Adipocyte (in vitro differentiated cells): ENCODE results near the gene IGSF21.
A peak's percentile ranks its signal among the peaks of the same experiment; 100 is the strongest.

Source experiments
- DNase-seq: peaks from one replicate; pipeline ENCODE4 v3.0.0-alpha.2; 2015; ENCODE audit warnings: low read depth
- H3K27me3 ChIP-seq: replicated peaks from 2 replicates; pipeline ENCODE4 v1.7.0; 2013; ENCODE audit warnings: mild to moderate bottlenecking, low read length, moderate library complexity; ENCODE audit not compliant: control insufficient read depth, insufficient read depth
- H3K36me3 ChIP-seq: 2 replicates; pipeline ENCODE4 v1.7.0; 2013; ENCODE audit warnings: low read length, mild to moderate bottlenecking, moderate library complexity; ENCODE audit not compliant: control insufficient read depth, insufficient read depth, severe bottlenecking
- H3K4me1 ChIP-seq: 2 replicates; pipeline ENCODE4 v1.7.0; 2013; ENCODE audit warnings: mild to moderate bottlenecking, low read length, moderate library complexity; ENCODE audit not compliant: control insufficient read depth, insufficient read depth
- H3K4me3 ChIP-seq: 2 replicates; pipeline ENCODE4 v1.7.0; 2013; ENCODE audit warnings: mild to moderate bottlenecking, low read length, moderate library complexity
- H3K9ac ChIP-seq: 2 replicates; pipeline ENCODE4 v1.7.0; 2013; ENCODE audit warnings: mild to moderate bottlenecking, low read length, moderate library complexity
- H3K9me3 ChIP-seq: 2 replicates; pipeline ENCODE4 v1.7.0; 2013; ENCODE audit warnings: mild to moderate bottlenecking, low read length, moderate library complexity; ENCODE audit not compliant: control insufficient read depth

IGSF21 gene

GRCh38 chr1:18077657-18078215 lies 29.9 kb upstream of the IGSF21 start:
- H3K27me3 ChIP-seq, result peaks cover 64% of the 10 kb centered on the region
- H3K36me3 ChIP-seq, result no peaks in the 10 kb centered on the region
- no peak for DNase-seq
- H3K4me1 ChIP-seq, result no peaks in the 10 kb centered on the region
- H3K4me3 ChIP-seq, result no peak overlapping the region
- no peak overlapping the region for H3K9ac ChIP-seq
- no peaks in the 10 kb centered on the region for H3K9me3 ChIP-seq

GRCh38 chr1:18079941-18080735 lies 27.5 kb upstream of the IGSF21 start:
- peaks cover 3% of the 10 kb centered on the region for H3K9me3 ChIP-seq
- H3K36me3 ChIP-seq, result no peaks in the 10 kb centered on the region
- H3K4me1 ChIP-seq, result no peaks in the 10 kb centered on the region
- H3K4me3 ChIP-seq, result no peak overlapping the region
- H3K9ac ChIP-seq, result no peak overlapping the region
- DNase-seq, result no peak
- peaks cover 62% of the 10 kb centered on the region for H3K27me3 ChIP-seq

- peaks cover 4% of the 10 kb centered on the region for H3K9me3 ChIP-seq
- peaks cover 65% of the 10 kb centered on the region for H3K27me3 ChIP-seq
- no peaks in the 10 kb centered on the region for H3K4me1 ChIP-seq
- DNase-seq, result no peak
- H3K4me3 ChIP-seq, result no peak overlapping the region
- no peak overlapping the region for H3K9ac ChIP-seq
- no peaks in the 10 kb centered on the region for H3K36me3 ChIP-seq
These were observed 22.1 kb upstream of the IGSF21 start for GRCh38 chr1:18085387-18086074.

GRCh38 chr1:18088077-18088594 lies 19.5 kb upstream of the IGSF21 start:
- H3K36me3 ChIP-seq, result no peaks in the 10 kb centered on the region
- peaks cover 4% of the 10 kb centered on the region for H3K9me3 ChIP-seq
- H3K27me3 ChIP-seq, result peaks cover 61% of the 10 kb centered on the region
- DNase-seq, result no peak
- peaks cover 5% of the 10 kb centered on the region for H3K4me1 ChIP-seq
- no peak overlapping the region for H3K4me3 ChIP-seq
- no peak overlapping the region for H3K9ac ChIP-seq

GRCh38 chr1:18089488-18089887 lies 18.1 kb upstream of the IGSF21 start:
- H3K9ac ChIP-seq, result no peak overlapping the region
- peaks cover 62% of the 10 kb centered on the region for H3K27me3 ChIP-seq
- H3K36me3 ChIP-seq, result no peaks in the 10 kb centered on the region
- DNase-seq, result no peak
- H3K9me3 ChIP-seq, result peaks cover 4% of the 10 kb centered on the region
- H3K4me3 ChIP-seq, result no peak overlapping the region
- peaks cover 5% of the 10 kb centered on the region for H3K4me1 ChIP-seq

- H3K4me3 ChIP-seq, result no peak overlapping the region
- H3K27me3 ChIP-seq, result peaks cover 55% of the 10 kb centered on the region
- no peak for DNase-seq
- H3K9me3 ChIP-seq, result no peaks in the 10 kb centered on the region
- H3K9ac ChIP-seq, result no peak overlapping the region
- H3K36me3 ChIP-seq, result no peaks in the 10 kb centered on the region
- H3K4me1 ChIP-seq, result peaks cover 5% of the 10 kb centered on the region
These were observed 17.0 kb upstream of the IGSF21 start for GRCh38 chr1:18090636-18091035.

- no peak overlapping the region for H3K9ac ChIP-seq
- peaks cover 5% of the 10 kb centered on the region for H3K4me1 ChIP-seq
- no peak overlapping the region for H3K4me3 ChIP-seq
- no peaks in the 10 kb centered on the region for H3K36me3 ChIP-seq
- peak; percentile 41 for DNase-seq
- H3K9me3 ChIP-seq, result no peaks in the 10 kb centered on the region
- peaks cover 54% of the 10 kb centered on the region for H3K27me3 ChIP-seq
These were observed 15.7 kb upstream of the IGSF21 start for GRCh38 chr1:18091660-18092446.

GRCh38 chr1:18093193-18093592 lies 14.4 kb upstream of the IGSF21 start:
- H3K36me3 ChIP-seq, result no peaks in the 10 kb centered on the region
- no peak overlapping the region for H3K9ac ChIP-seq
- DNase-seq, result no peak
- peaks cover 5% of the 10 kb centered on the region for H3K4me1 ChIP-seq
- H3K9me3 ChIP-seq, result no peaks in the 10 kb centered on the region
- H3K27me3 ChIP-seq, result peaks cover 54% of the 10 kb centered on the region
- no peak overlapping the region for H3K4me3 ChIP-seq

- Histone ChIP-seq H3K9ac (no peak overlapping the region), H3K4me3 (no peak overlapping the region), H3K36me3 (no peaks in the 10 kb centered on the region), H3K9me3 (no peaks in the 10 kb centered on the region), H3K4me1 (peaks cover 5% of the 10 kb centered on the region), H3K27me3 (peaks cover 55% of the 10 kb centered on the region)
- no peak for DNase-seq
These were observed 14.0 kb upstream of the IGSF21 start for GRCh38 chr1:18093646-18094045.

- Histone ChIP-seq H3K4me1 (peaks cover 5% of the 10 kb centered on the region), H3K27me3 (peaks cover 56% of the 10 kb centered on the region), H3K9ac (no peak overlapping the region), H3K9me3 (no peaks in the 10 kb centered on the region), H3K4me3 (no peak overlapping the region), H3K36me3 (no peaks in the 10 kb centered on the region)
- no peak for DNase-seq
These were observed 13.5 kb upstream of the IGSF21 start for GRCh38 chr1:18094096-18094495.

- Histone ChIP-seq H3K36me3 (no peaks in the 10 kb centered on the region), H3K4me3 (no peak overlapping the region), H3K4me1 (no peaks in the 10 kb centered on the region), H3K9me3 (no peaks in the 10 kb centered on the region), H3K27me3 (peaks cover 50% of the 10 kb centered on the region), H3K9ac (no peak overlapping the region)
- DNase-seq, result no peak
These were observed 10.4 kb upstream of the IGSF21 start for GRCh38 chr1:18097206-18097605.
